Pancreas (tissue), 10 donors: ENCODE results near the gene FGFR4. TPM values are rescaled to one million over a fixed set of nuclear protein-coding genes. Genes with fewer than 3 reads are reported as not detected.

Experiments
- ATAC-seq, 4 donors: fragments of 200-7000 bp; cut with Tn5 transposase; one replicate each; pipeline versions ENCODE4 v1.8.0 to v1.9.1; 2020; ENCODE audit warnings: mild to moderate bottlenecking in 4 of 4, moderate library complexity in 4 of 4
- DNase-seq, 6 donors: peaks; one replicate each; pipeline ENCODE4 v3.0.0-alpha.2; 2020
- FAIRE-seq: peaks from 2 replicates; lab custom pipeline; 2012; peaks lifted over from hg19 to GRCh38; lab: Jason Lieb, UNC
- H3K27ac ChIP-seq, 4 donors: fragments of 200-600 bp; sonication (generic); 1 replicate in 3 of 4; 2 replicates in 1 of 4; pipeline versions ENCODE4 v1.5.0 to v1.8.0; 2020
- H3K27me3 ChIP-seq, 4 donors: fragments of 200-600 bp; one replicate each; pipeline ENCODE4 v1.8.0; 2021
- H3K36me3 ChIP-seq, 3 donors: fragments of 200-600 bp; sonication (generic) in 1 of 3; one replicate each; pipeline versions ENCODE4 v1.5.0 to v1.8.0; 2020 to 2021
- H3K4me1 ChIP-seq, 3 donors: fragments of 200-600 bp; one replicate each; pipeline ENCODE4 v1.8.0; 2021
- H3K4me3 ChIP-seq, 4 donors: fragments of 200-600 bp; sonication (generic) in 2 of 4; one replicate each; pipeline versions ENCODE4 v1.5.0 to v1.8.0; 2020 to 2021
- H3K9me3 ChIP-seq, 4 donors: fragments of 200-600 bp; one replicate each; pipeline ENCODE4 v1.8.0; 2021
- WGBS, 2 donors: extraction: QIAGEN DNeasy Blood & Tissue Kit; methylation state at CpG; one replicate each; pipeline ENCODE4 v1.1.7; 2013; 5-methylcytosine and 5-hydroxymethylcytosine counted together
- intact Hi-C, 3 donors: fragments of 100-400 bp; cut with DNase I; formaldehyde crosslinking; loops; one replicate each; pipeline versions ENCODE4 v1.11.1 to v1.14.2; 2022
- polyA plus RNA-seq, 2 donors: library from polyadenylated mRNA; stranded (reverse); fragments of 200-250 nt; gene quantifications; one replicate each; pipeline ENCODE4 v1.2.3, GENCODE V29; 2013
- total RNA-seq, 6 donors: library from RNA; stranded (reverse); fragmentation: NEBNext Ultra II Directional in 4 of 6; extraction: Animal tissue kit (Norgen Biotek cat#: 25700) in 4 of 6; gene quantifications; one replicate each; pipeline versions ENCODE4 v1.2.1 to v1.2.4, GENCODE V29; 2021 to 2023
- TF ChIP-seq, protein P1 (sequence below), 4 donors: fragments of 200-600 bp; sonication (generic) in 3 of 4; IDR thresholded peaks; one replicate each; pipeline versions ENCODE4 v1.5.0 to v1.8.0; 2021; ENCODE audit warnings: antibody characterized with exemption in 4 of 4
- donor health status: healthy with polysubstance abuse.
- donor health status: DM: no; HTN: no; CAD: no; lungs with moderate emphysema.
- donor health status: DM: no; HTN: no; CAD: no.
- donor health status: control.
- donor health status: control.
- donor health status: Bipolar disorder and iron deficiency.
- donor health status: DM: yes; HTN: yes; CAD: no.
- donor health status: DM: no; HTN: no; CAD: no.
- donor health status: DM: no; HTN: no; CAD: no.
- donor health status: DM: yes; HTN: yes; CAD: no.

Gene FGFR4
- total and polyA plus RNA-seq, 8 donors = 23.5 to 105 (median 32.7) TPM

DNA sequence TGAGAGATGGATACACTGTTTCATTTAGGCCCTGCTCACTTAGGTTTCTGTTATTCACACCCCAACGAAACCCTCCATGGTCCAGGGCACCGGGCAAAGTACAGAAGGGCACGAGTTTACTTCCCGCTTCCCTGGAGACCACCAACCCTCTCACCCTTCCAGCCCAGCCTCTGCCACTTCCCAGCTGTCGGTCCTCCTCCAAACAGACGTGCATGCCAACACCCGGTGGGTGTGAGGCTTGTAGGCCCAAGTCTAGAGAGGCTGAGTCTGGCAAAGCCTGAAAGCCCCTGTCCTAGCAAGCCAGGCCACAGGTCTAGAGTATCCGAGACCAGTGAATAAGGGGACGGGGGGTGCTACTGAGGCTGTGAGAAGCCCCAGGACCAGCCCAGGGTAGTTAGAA, 7.1 kb upstream of the FGFR4 start:
- no peaks in the 10 kb centered on the region for H3K36me3 ChIP-seq
- TF ChIP-seq, protein P1, sequence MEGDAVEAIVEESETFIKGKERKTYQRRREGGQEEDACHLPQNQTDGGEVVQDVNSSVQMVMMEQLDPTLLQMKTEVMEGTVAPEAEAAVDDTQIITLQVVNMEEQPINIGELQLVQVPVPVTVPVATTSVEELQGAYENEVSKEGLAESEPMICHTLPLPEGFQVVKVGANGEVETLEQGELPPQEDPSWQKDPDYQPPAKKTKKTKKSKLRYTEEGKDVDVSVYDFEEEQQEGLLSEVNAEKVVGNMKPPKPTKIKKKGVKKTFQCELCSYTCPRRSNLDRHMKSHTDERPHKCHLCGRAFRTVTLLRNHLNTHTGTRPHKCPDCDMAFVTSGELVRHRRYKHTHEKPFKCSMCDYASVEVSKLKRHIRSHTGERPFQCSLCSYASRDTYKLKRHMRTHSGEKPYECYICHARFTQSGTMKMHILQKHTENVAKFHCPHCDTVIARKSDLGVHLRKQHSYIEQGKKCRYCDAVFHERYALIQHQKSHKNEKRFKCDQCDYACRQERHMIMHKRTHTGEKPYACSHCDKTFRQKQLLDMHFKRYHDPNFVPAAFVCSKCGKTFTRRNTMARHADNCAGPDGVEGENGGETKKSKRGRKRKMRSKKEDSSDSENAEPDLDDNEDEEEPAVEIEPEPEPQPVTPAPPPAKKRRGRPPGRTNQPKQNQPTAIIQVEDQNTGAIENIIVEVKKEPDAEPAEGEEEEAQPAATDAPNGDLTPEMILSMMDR (IDR thresholded peaks at IDR 0.05) = no peak
- no peak overlapping the region for H3K27ac ChIP-seq
- intact Hi-C loops = no loop called here
- no peaks in the 10 kb centered on the region for H3K9me3 ChIP-seq
- 78 to 83% methylated on average over 9 of the region's 9 CpGs for WGBS, 2 donors
- no peak for ATAC-seq
- H3K4me1 ChIP-seq = no peaks in the 10 kb centered on the region
- H3K27me3 ChIP-seq = no peaks in the 10 kb centered on the region
- no peak overlapping the region for H3K4me3 ChIP-seq
- no peak for DNase-seq
- no peak for FAIRE-seq

DNA sequence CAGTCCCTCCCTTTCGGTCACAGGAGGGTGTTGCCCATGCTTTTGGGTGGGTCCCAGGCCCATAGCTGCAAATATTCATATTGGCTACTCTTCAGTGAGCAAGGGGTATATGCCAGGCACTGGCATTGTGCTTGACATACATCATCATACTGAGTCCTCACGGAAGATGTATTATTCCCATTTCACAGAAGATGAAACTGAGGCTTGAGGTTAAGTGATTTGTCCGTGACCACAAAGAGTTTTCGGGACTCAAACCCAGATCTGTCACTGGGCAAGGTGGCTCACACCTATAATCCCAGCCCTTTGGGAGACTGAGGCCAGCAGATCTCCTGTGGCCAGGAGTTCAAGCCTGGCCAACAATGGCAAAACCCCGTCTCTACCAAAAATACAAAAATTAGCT, 6.5 kb upstream of the FGFR4 start:
- Histone ChIP-seq H3K9me3 (no peaks in the 10 kb centered on the region), H3K36me3 (no peaks in the 10 kb centered on the region), H3K27ac (no peak overlapping the region), H3K4me3 (no peak overlapping the region), H3K27me3 (no peaks in the 10 kb centered on the region), H3K4me1 (no peaks in the 10 kb centered on the region)
- 76 to 92% methylated on average over 5 of the region's 5 CpGs for whole genome bisulfite sequencing, 2 donors
- FAIRE-seq (no peak), ATAC-seq (no peak), DNase-seq (no peak)
- TF ChIP-seq, protein P1 (IDR thresholded peaks at IDR 0.05) = no peak
- intact Hi-C loops = no loop called here

DNA sequence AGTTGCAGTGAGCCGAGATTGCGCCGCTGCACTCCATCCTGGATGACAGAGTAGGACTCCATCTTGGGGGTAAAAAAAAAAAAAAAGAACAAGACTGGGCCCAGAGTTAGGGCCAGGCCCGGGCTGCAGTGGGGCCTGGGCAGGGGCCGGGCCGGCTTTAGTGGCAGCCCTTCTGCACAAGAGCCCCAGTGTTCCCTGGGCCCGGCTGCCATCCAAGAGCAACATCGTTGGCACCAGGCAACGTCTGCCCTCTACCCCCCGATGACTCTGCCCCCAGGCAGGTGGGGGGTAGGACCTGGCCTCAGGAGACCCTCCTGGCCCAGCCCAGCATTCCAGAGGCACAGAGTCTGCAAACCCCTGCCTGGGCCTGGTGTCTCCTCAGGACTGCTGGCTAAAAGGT, 4.9 kb upstream of the FGFR4 start:
- ATAC-seq (no peak), FAIRE-seq (no peak), DNase-seq (no peak)
- Histone ChIP-seq H3K4me1 (no peaks in the 10 kb centered on the region), H3K27ac (no peak overlapping the region), H3K27me3 (no peaks in the 10 kb centered on the region), H3K9me3 (no peaks in the 10 kb centered on the region), H3K4me3 (no peak overlapping the region), H3K36me3 (no peaks in the 10 kb centered on the region)
- TF ChIP-seq, protein P1 (IDR thresholded peaks at IDR 0.05) = no peak
- intact Hi-C loops = no loop called here
- 78 to 92% methylated on average over 10 of the region's 10 CpGs for WGBS, 2 donors

DNA sequence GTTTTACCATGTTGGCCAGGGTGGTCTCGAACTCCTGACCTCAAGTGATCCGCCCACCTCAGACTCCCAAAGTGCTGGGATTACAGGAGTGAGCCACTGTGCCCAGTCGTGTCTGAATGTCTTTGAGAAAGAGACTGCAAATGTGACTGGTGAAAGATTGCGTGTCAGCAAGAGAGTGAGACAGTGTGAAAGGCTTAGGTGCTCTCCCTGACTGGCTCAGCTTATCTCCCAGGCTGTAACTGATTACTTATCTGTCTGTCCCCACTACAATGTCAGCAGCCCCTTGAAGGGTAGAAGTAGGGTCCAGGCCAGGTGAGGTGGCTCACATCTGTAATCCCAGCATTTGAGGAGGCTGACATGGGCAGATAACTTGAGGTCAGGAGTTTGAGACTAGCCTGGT, 3.4 kb upstream of the FGFR4 start:
- ATAC-seq (no peak), FAIRE-seq (no peak), DNase-seq (no peak)
- Histone ChIP-seq H3K4me1 (no peaks in the 10 kb centered on the region), H3K9me3 (no peaks in the 10 kb centered on the region), H3K27ac (no peak overlapping the region), H3K27me3 (no peaks in the 10 kb centered on the region), H3K4me3 (no peak overlapping the region), H3K36me3 (no peaks in the 10 kb centered on the region)
- TF ChIP-seq, protein P1 (IDR thresholded peaks at IDR 0.05) = no peak
- intact Hi-C loops = no loop called here
- WGBS, 2 donors = 45 to 51% methylated on average over 4 of the region's 4 CpGs

DNA sequence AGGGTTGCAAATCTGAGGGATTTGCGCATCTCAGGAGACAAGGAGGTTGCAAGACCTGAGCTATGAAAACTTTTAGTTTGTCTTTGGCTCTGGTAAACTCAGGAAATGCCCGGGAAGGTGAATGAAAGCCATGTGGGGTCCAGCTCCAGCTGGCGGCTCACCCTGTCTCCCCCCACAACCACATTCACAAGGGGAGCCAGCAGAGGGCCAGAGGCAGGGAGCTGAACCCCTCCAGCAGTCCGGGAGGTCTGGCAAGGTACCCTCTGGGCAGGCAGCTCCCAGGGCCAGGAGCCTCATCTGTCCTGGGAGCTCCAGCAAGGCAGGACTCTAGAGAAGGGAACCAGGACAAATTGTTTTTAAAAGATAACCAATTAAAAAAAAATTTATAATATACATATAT, 2.5 kb upstream of the FGFR4 start:
- FAIRE-seq (no peak), ATAC-seq (no peak), DNase-seq (no peak)
- intact Hi-C loops = no loop called here
- TF ChIP-seq, protein P1 (IDR thresholded peaks at IDR 0.05) = no peak
- H3K27me3 ChIP-seq = no peaks in the 10 kb centered on the region
- H3K27ac ChIP-seq = no peak overlapping the region
- no peaks in the 10 kb centered on the region for H3K9me3 ChIP-seq
- H3K4me3 ChIP-seq = no peak overlapping the region
- no peaks in the 10 kb centered on the region for H3K36me3 ChIP-seq
- WGBS, 2 donors = 46 to 63% methylated on average over 4 of the region's 4 CpGs
- H3K4me1 ChIP-seq = no peaks in the 10 kb centered on the region
